ENCODE results near the gene SLC22A2.

- TF ChIP-seq EP300 (IDR thresholded peaks at IDR 0.05; ENCODE audit: borderline replicate concordance) (no peak), RAD21 (IDR thresholded peaks at IDR 0.05; ENCODE audit: low read depth) (no peak), YY1 (IDR thresholded peaks at IDR 0.05; ENCODE audit: low read depth) (no peak), FOXM1 (IDR thresholded peaks at IDR 0.05; ENCODE audit: borderline replicate concordance, low read depth) (no peak), MAX (IDR thresholded peaks at IDR 0.05) (no peak), EGR1 (IDR thresholded peaks at IDR 0.05) (no peak), CEBPB (IDR thresholded peaks at IDR 0.05) (no peak), REST (IDR thresholded peaks at IDR 0.05; ENCODE audit: low read depth) (no peak), TAF1 (IDR thresholded peaks at IDR 0.05; ENCODE audit: low read depth) (no peak), TEAD4 (IDR thresholded peaks at IDR 0.05) (no peak), NFIC (IDR thresholded peaks at IDR 0.05) (no peak), ZBTB7A (IDR thresholded peaks at IDR 0.05; ENCODE audit: low read depth) (no peak)
Measured at GRCh38 chr6:160198606-160199211, 59.9 kb downstream of the SLC22A2 start.

Data from Ishikawa (cell line).